Endometrial microvascular endothelial cells (primary cell): Measurements from ENCODE around the gene EPHA1. TPM values are rescaled to one million over a fixed set of nuclear protein-coding genes. Genes with fewer than 3 reads are reported as not detected.

Experiments used
- in situ Hi-C: cut with HindIII; loops from 2 replicates; pipeline ENCODE4 v1.10.0; 2017; ENCODE audit warnings: low sequenced_read_pairs, low pct_unique_long_range_greater_than_20kb; ENCODE audit errors: inconsistent ontology term
- total RNA-seq: library from RNA; depleted of rRNA; stranded (reverse); fragments of >200 nt; gene quantifications from one replicate; pipeline ENCODE4 v1.2.3, GENCODE V29; 2015; ENCODE audit errors: inconsistent ontology term

Gene EPHA1
- total RNA-seq = 0.28 TPM

- in situ Hi-C loops = no loop called here
Observed at GRCh38 chr7:143408686-143409561, at the start of gene EPHA1. Gene EPHA1, minus strand, starts transcription at chr7:143408856. Its CDS starts 51 bp downstream, at chr7:143408805.

GRCh38 chr7:143458263-143458662 is 49.6 kb upstream of the EPHA1 start:
- in situ Hi-C loops = no loop called here

- in situ Hi-C loops = no loop called here
Observed at GRCh38 chr7:143456992-143457793, 48.5 kb upstream of the EPHA1 start.

GRCh38 chr7:143455942-143456341 is 47.3 kb upstream of the EPHA1 start:
- in situ Hi-C loops = no loop called here

- in situ Hi-C loops = no loop called here
Observed at GRCh38 chr7:143455491-143455890, 46.8 kb upstream of the EPHA1 start.

GRCh38 chr7:143454091-143454680 is 45.5 kb upstream of the EPHA1 start:
- in situ Hi-C loops = no loop called here

GRCh38 chr7:143452495-143452894 is 43.8 kb upstream of the EPHA1 start:
- in situ Hi-C loops = no loop called here

- in situ Hi-C loops = no loop called here
Observed at GRCh38 chr7:143451746-143452145, 43.1 kb upstream of the EPHA1 start.

- in situ Hi-C loops = no loop called here
Observed at GRCh38 chr7:143451122-143451521, 42.5 kb upstream of the EPHA1 start.

GRCh38 chr7:143449793-143450192 is 41.1 kb upstream of the EPHA1 start:
- in situ Hi-C loops = no loop called here

GRCh38 chr7:143448429-143448828 is 39.8 kb upstream of the EPHA1 start:
- in situ Hi-C loops = no loop called here

GRCh38 chr7:143447466-143447865 is 38.8 kb upstream of the EPHA1 start:
- in situ Hi-C loops = no loop called here

GRCh38 chr7:143444785-143445184 is 36.1 kb upstream of the EPHA1 start:
- in situ Hi-C loops = no loop called here

- in situ Hi-C loops = no loop called here
Observed at GRCh38 chr7:143444063-143444782, 35.6 kb upstream of the EPHA1 start.

GRCh38 chr7:143443153-143443552 is 34.5 kb upstream of the EPHA1 start, which contains the start of gene TAS2R60:
Gene TAS2R60, plus strand, starts transcription at chr7:143443453. Its CDS starts 0 bp downstream, at chr7:143443453.
- in situ Hi-C loops = no loop called here

GRCh38 chr7:143439866-143440265 is 31.2 kb upstream of the EPHA1 start:
- in situ Hi-C loops = no loop called here

GRCh38 chr7:143437578-143437977 is 28.9 kb upstream of the EPHA1 start:
- in situ Hi-C loops = no loop called here

- in situ Hi-C loops = no loop called here
Observed at GRCh38 chr7:143436325-143436946, 27.8 kb upstream of the EPHA1 start.
